ENCODE data around the gene INTS11.
"Not testable (repeated sequence)": the region's sequence is repeated elsewhere in the genome, so short reads cannot be mapped to it uniquely, and the experiment has no call there.

The INTS11 gene

GRCh38 chr1:1316199-1316598, 8.3 kb downstream of the INTS11 start:
- DNase-seq (ENCODE audit: extremely low spot score, insufficient read length, low read depth); FAIRE-seq: not testable (repeated sequence)

GRCh38 chr1:1315435-1315954, 9.0 kb downstream of the INTS11 start:
- DNase-seq (ENCODE audit: extremely low spot score, insufficient read length, low read depth): no peak
- FAIRE-seq: no peak

DNA sequence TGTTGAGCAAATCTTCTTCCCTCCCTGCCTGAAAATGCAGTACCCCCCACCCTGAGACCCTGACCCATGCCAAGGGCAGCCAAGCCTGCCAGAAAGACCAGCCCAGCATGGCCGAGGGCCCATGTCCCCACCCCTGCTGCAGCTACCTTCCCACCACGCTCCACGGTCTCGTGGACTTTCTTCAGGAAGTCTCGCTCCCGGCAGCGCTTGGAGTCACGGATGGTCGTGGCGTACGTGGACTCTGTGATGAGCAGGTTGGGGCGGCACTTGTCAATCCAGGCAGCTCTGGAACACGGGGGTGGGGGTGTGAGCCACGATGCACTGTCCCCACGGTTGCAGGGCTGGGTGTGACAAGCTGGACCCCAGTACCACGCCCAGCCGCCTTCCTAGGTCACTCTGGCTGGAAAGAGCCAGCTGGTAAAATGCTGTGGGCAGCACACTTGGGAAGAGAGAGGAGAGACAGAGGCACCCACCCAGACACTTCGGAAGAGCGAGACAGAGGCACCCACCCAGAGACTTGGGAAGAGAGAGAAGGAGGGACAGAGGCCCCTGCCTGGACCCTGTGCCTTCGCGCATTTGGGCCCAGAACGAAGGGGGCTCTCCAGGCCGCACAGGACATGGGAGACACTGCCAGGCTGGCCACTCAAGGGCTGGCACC, 9.7 kb downstream of the INTS11 start:
- no peak for DNase-seq (ENCODE audit: extremely low spot score, insufficient read length, low read depth)
- FAIRE-seq: no peak

GRCh38 chr1:1314237-1314586, 10.2 kb downstream of the INTS11 start:
- FAIRE-seq: no peak
- DNase-seq (ENCODE audit: extremely low spot score, insufficient read length, low read depth): no peak

GRCh38 chr1:1313500-1314236, 10.8 kb downstream of the INTS11 start:
- DNase-seq (ENCODE audit: extremely low spot score, insufficient read length, low read depth) (no peak), FAIRE-seq (no peak)

GRCh38 chr1:1312450-1313314, 11.8 kb downstream of the INTS11 start:
- DNase-seq (ENCODE audit: extremely low spot score, insufficient read length, low read depth): no peak
- FAIRE-seq: no peak

- no peak for FAIRE-seq
- DNase-seq (ENCODE audit: extremely low spot score, insufficient read length, low read depth): no peak
These were observed 13.1 kb downstream of the INTS11 start for GRCh38 chr1:1311107-1312104.

DNA sequence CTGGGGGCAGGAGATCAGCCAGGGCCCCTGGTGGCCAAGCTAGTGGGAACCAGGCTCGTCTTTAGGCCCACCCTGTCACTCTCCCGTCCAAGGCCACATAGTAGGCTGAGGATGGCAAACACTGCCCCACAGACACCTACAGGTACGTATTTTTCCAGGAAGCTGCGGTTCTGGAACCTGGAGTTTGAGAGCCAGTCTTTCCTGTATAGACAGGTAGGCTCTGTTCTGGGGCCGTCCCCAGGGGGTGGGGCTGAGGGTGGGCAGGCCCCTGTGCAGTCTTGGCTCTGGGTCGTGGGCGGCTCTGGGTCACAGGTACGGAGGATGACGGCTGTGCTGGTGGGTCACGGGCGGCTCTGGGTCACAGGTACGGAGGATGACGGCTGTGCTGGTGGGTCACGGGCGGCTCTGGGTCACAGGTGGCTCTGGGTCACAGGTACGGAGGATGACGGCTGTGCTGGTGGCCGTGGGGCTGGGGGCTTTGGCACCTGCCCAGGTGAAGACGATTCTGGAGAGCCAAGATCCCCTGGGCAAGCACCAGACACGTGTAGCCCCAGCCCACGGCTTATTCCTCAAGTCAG, 13.9 kb downstream of the INTS11 start:
- FAIRE-seq: no peak
- no peak for DNase-seq (ENCODE audit: extremely low spot score, insufficient read length, low read depth)

- DNase-seq (ENCODE audit: extremely low spot score, insufficient read length, low read depth): no peak
- no peak for FAIRE-seq
These were observed 14.4 kb downstream of the INTS11 start for GRCh38 chr1:1310109-1310385.

DNA sequence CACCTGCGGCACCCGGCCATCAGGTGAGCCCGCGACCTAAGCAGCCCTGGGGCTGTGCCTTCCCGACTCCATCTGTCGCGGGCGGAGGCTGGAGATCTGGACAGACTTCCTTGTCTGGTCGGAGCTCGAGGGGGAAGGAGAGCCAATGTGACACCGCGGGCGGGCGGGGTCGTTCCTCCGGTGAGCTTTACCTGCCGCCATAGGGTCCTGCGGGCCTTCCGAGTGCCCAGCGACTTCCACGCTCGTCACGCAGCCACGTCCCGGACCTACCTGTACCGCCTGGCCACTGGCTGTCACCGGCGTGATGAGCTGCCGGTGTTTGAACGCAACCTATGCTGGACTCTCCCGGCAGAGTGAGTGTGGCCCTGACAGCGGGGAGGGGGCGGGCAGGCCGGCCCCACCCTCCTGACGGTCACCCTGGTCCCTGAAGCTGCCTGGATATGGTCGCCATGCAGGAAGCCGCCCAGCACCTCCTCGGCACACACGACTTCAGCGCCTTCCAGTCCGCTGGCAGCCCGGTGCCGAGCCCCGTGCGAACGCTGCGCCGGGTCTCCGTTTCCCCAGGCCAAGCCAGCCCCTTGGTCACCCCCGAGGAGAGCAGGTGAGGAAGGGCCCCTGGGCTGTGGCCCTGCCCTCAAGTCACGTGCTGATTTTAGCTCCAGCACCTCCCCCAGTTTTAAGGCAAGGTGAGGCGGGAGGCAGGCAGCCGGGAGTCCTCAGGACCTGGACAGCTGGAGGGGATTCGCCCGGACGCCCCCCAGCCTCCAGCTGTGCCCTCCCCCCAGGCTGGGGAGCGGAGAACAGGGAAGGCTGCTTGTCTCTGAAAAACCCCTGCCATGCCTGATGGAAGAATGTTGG, 15.0 kb downstream of the INTS11 start:
- DNase-seq (ENCODE audit: extremely low spot score, insufficient read length, low read depth): no peak
- FAIRE-seq: no peak

- DNase-seq (ENCODE audit: extremely low spot score, insufficient read length, low read depth): no peak
- no peak for FAIRE-seq
These were observed 15.7 kb downstream of the INTS11 start for GRCh38 chr1:1308756-1309250.

DNA sequence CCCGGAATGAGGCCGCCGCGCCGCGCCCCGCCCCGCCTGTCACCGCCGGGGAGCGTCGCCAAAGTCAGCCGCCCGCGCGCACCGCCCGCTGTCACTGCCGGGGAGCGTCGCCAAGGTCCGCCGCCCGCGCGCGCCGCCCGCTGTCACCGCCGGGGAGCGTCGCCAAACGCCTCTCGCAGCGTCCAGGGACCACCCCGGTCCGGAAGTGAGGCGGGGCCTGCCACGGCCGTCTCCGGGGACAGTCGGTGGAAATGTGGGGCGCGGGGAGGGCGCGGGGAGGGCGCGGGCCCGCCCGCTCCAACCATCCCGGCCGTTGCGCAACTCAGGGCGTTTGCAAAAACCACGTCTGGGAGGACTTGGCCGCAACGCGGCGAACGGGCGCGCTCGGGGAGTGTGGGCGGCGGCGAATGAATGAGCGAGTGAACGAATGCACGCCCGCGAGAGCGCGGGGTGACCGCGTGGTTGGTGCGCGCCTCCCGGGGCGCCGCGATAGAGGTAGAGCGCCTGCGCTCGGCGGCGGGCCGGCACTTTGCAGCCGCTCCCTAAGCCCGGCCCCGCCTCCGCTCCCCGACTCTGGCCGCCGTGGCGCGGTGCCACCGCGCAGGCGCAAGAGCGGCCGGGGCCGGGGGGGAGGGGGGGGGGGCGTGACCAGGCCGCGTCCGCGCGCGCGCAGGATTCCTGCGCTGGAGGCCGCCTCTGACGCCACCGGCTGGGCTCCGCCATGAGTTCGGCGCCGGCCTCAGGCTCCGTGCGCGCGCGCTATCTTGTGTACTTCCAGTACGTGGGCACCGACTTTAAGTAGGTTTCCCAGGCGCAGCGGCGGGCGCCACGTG, 16.3 kb downstream of the INTS11 start, which contains the start of the genes ACAP3 and PUSL1:
TSS of gene ACAP3 (minus strand) at position 8 of the 833 bp plus-strand sequence. CDS start 115 bp downstream, outside the sequence.
TSS of gene PUSL1 (plus strand) at position 675 of the 833 bp plus-strand sequence. CDS start at position 722, 47 bp downstream.
- peak; percentile 86 for FAIRE-seq

DNA sequence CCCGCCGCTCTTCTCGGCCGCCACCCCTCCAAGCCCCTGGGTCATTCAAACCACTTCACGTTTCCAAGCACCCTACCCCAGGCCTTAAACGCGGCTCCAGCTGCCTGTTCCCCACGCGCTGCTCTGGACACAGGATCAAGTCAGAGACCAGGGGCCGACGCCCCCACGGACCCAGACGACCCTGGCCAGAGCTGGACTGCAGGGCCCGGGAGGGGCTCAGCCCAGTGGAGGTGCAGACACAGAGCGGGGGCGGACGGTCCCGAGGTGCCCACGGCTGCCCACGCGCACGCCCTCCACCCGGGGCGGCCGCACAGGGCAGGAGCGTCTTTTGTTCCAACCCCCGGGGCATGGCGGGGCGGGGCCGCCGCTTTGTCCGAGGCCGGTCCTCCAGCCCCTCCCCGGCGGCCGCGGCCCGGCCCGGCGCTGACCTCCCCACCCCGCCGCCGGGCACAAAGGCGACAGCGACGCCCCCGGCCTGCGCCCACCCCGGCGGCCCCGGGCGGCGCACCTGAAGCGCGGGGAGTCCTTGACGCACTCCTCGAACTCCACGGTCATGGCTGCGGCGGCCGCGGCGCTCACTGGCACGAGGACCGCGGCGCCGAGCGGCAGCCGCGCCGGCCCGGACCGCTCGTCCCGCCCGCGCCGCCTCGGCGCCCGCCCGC, 17.1 kb downstream of the INTS11 start:
- DNase-seq (ENCODE audit: extremely low spot score, insufficient read length, low read depth): no peak
- no peak for FAIRE-seq

More for the DNA sequence above, 16.3 kb downstream of the INTS11 start, which contains the start of the genes ACAP3 and PUSL1:
- DNase-seq (ENCODE audit: extremely low spot score, insufficient read length, low read depth): peak; percentile 95

DNA sequence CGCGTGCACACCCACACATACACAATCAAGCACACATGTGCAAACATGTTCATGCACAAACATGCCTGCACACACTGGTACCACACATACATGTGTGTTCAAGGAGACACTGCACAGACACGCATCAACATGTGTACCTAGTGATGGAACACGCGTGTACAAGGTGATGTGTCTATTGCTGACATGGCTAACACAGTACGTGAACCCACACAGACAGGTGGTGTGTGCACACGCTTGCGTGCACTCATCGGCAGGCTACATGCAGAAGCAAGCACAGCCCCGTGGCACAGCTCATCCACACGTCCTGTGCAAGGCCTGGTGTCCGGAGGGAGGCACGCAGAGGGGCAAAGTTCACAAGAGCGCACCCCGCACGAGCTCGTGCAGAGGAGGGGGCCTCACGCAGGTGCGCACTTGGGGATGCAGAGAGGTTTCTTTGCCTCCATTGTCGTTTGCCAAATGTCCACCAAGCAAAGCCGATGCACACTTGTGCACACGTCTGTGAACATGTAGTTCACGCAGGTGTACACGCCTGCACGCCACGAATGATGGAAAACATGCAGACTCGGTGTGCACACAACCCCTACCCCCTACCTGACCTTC, 17.7 kb downstream of the INTS11 start:
- FAIRE-seq: no peak
- DNase-seq (ENCODE audit: extremely low spot score, insufficient read length, low read depth): no peak

GRCh38 chr1:1306070-1306660, 18.3 kb downstream of the INTS11 start:
- DNase-seq (ENCODE audit: extremely low spot score, insufficient read length, low read depth) (no peak), FAIRE-seq (no peak)
